RWPE2 (cell line): ENCODE measurements around the gene HES2.
A peak's percentile ranks its signal among the peaks of the same experiment; 100 is the strongest.

ENCODE experiments used
- ATAC-seq: fragments of 200-7000 bp; cut with Tn5 transposase; 3 replicates; pipeline ENCODE4 v1.9.1; 2021; ENCODE audit warnings: low read depth
- DNase-seq: peaks from one replicate; pipeline ENCODE4 v3.0.0-alpha.2; 2020; ENCODE audit warnings: low spot score
- H3K27ac ChIP-seq: fragments of 450-650 bp; 2 replicates; pipeline ENCODE4 v1.5.1; 2017; ENCODE audit warnings: mild to moderate bottlenecking; ENCODE audit not compliant: poor library complexity, severe bottlenecking
- H3K27me3 ChIP-seq: fragments of 250-450 bp; sonication (Bioruptor Pico); 2 replicates; pipeline ENCODE4 v1.5.1; 2021; ENCODE audit warnings: mild to moderate bottlenecking, moderate library complexity; ENCODE audit not compliant: insufficient read depth, poor library complexity, severe bottlenecking
- H3K36me3 ChIP-seq: fragments of 250-450 bp; sonication (Bioruptor Pico); 2 replicates; pipeline ENCODE4 v1.5.1; 2020; ENCODE audit warnings: low read depth, mild to moderate bottlenecking, moderate library complexity
- H3K4me1 ChIP-seq: fragments of 250-450 bp; sonication (Bioruptor Pico); 2 replicates; pipeline ENCODE4 v1.5.1; 2021; ENCODE audit warnings: mild to moderate bottlenecking, moderate library complexity; ENCODE audit not compliant: insufficient read depth, poor library complexity, severe bottlenecking
- H3K4me3 ChIP-seq: fragments of 250-450 bp; sonication (Bioruptor Pico); 2 replicates; pipeline ENCODE4 v1.5.1; 2021; ENCODE audit warnings: mild to moderate bottlenecking, moderate library complexity; ENCODE audit not compliant: severe bottlenecking
- H3K9me3 ChIP-seq: fragments of 250-450 bp; sonication (Bioruptor Pico); 2 replicates; pipeline ENCODE4 v1.5.1; 2021; ENCODE audit warnings: mild to moderate bottlenecking, moderate library complexity; ENCODE audit not compliant: severe bottlenecking
- TF ChIP-seq, protein P1 (sequence below): fragments of 450-650 bp; IDR thresholded peaks from one replicate; pipeline ENCODE4 v1.5.1; 2017; ENCODE audit warnings: mild to moderate bottlenecking, moderate library complexity; ENCODE audit not compliant: poor library complexity, severe bottlenecking

The HES2 gene

DNA sequence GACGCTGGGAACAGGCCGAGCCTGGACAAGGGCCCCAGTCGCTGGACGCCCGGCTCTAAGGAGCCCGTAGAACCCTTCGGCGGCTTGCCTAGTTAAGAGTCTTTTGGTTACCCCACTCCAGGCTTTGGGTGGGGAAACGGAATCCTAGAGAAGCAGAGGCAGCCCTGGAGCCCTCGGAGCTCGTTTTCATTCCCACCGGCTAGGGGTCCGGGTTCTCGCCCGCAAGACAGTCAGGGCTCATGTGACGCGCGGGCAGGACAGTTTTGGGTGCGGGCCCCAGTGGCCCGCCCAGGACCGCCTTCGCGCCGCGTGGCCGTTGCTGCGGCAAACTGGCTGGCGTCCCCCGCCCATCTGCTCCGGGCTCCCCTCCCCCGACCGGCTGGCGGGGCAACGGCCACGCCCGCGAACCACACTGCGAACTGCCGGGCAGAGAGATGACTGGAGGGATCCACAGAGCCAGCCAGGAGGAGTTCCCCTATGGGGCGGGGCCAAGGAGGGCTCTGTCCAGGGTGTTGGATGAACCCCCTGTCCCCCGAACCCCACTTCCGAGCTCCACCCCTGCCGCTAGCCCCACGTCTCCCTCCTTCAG, 829 bp upstream of the HES2 start:
- ATAC-seq = no peak
- peaks cover 6% of the 10 kb centered on the region for H3K27me3 ChIP-seq
- H3K9me3 ChIP-seq = no peaks in the 10 kb centered on the region
- TF ChIP-seq, protein P1, sequence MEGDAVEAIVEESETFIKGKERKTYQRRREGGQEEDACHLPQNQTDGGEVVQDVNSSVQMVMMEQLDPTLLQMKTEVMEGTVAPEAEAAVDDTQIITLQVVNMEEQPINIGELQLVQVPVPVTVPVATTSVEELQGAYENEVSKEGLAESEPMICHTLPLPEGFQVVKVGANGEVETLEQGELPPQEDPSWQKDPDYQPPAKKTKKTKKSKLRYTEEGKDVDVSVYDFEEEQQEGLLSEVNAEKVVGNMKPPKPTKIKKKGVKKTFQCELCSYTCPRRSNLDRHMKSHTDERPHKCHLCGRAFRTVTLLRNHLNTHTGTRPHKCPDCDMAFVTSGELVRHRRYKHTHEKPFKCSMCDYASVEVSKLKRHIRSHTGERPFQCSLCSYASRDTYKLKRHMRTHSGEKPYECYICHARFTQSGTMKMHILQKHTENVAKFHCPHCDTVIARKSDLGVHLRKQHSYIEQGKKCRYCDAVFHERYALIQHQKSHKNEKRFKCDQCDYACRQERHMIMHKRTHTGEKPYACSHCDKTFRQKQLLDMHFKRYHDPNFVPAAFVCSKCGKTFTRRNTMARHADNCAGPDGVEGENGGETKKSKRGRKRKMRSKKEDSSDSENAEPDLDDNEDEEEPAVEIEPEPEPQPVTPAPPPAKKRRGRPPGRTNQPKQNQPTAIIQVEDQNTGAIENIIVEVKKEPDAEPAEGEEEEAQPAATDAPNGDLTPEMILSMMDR = no peak
- no peak overlapping the region for H3K27ac ChIP-seq
- no peak overlapping the region for H3K4me3 ChIP-seq
- DNase-seq = no peak
- H3K4me1 ChIP-seq = peaks cover 24% of the 10 kb centered on the region
- H3K36me3 ChIP-seq = no peaks in the 10 kb centered on the region

DNA sequence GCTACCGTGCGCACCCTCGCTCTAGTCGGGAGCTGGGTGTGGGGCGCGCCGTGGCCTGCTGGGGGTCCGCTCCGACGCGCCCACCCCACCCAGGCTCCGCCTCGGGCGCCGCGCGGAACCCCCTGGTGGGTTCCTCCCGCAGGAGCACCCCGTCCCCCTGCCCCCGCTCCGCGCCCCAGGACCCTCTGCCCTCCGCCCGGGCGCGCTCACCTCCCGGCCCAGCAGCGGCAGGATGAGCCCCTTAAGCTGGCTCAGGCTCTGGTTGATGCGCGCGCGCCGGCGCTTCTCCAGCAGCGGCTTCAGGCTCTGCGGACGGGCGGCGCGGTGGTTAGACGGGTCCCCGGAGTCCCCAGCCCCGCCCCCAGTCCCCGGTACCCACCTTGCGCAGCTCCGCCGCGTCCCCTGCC, 319 bp downstream of the HES2 start:
- peak overlapping the region; percentile 38 for H3K4me3 ChIP-seq
- no peak overlapping the region for H3K27ac ChIP-seq
- TF ChIP-seq, protein P1 = no peak
- H3K27me3 ChIP-seq = peaks cover 6% of the 10 kb centered on the region
- H3K36me3 ChIP-seq = no peaks in the 10 kb centered on the region
- DNase-seq = no peak
- H3K4me1 ChIP-seq = peaks cover 35% of the 10 kb centered on the region
- 0 out of 3 replicates have a peak, but pooled peaks have one; percentile 8 for ATAC-seq
- no peaks in the 10 kb centered on the region for H3K9me3 ChIP-seq

DNA sequence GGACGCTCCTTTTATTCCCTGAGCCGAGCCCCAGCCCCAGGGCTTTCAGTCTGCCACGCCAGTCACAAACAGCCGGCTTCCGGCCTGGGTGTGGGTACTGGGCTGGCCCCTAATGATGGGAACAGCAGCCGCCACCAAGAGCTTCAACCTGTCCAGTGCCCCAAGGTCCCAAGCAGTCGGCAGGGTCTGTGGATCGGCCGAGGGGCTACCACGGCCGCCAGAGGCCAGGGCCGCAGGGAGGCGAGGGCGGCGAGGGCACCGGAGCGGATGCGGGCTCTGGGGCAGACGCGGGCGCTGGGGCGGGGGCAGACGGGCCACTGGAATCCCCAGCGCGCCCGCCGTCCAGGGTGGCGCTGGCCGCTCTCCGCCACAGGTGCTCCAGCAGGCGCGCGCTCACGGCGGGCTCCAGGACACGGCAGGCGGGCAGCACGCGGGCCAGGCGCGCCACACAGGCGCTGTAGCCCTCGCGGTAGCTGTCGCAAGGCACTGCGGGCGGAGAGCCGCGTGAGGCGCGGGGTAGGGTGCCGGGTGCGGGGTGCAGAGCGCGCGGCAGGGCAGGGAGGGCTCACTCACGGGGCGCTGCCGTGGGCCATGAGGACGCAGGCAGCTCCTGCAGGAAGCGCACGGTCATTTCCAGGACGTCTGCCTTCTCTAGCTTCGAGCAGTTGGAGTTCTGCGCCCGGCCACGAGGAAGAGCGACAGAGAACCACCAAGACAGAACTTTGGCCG, 887 bp downstream of the HES2 start:
- no peaks in the 10 kb centered on the region for H3K9me3 ChIP-seq
- TF ChIP-seq, protein P1 = no peak
- H3K27me3 ChIP-seq = peaks cover under 1% of the 10 kb centered on the region
- H3K36me3 ChIP-seq = no peaks in the 10 kb centered on the region
- ATAC-seq (no peak), DNase-seq (no peak)
- H3K4me3 ChIP-seq = peak overlapping the region; percentile 38
- H3K4me1 ChIP-seq = peaks cover 40% of the 10 kb centered on the region
- H3K27ac ChIP-seq = no peak overlapping the region

DNA sequence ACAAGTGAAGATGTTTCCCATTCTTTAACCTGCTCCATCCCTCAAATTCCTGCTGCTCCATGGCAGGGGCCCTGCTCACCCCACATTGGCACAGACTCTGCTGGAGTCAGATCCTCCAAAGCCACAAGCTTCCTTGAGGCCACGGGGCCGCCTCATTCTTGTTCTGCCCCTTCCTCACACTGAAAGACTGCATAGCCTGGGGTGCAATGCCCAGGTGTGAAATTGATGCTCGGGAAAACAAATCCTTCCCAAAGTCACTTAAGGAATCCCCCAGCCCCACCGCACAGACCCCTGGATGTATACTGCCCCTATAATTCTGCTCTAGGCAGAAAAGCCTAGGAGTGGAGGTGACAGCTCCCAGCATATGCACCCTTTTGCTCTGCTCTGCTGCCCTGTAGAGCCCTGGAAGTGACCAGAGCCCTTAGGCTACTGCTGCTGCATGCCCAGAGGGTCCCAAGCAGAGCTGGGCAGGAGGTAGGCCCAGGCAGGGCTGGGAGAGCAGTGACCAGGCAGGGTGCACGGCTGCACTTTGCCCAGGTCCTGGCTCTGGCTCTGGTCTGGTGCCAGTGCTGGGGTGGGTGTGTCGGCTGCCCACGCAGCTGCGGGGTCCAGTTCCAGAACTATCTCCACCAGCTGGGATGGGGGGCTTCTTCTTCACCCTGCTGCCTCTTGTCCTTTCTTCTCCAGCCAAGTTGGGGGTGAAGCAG, 1.6 kb downstream of the HES2 start:
- ATAC-seq (no peak), DNase-seq (no peak)
- H3K9me3 ChIP-seq = no peaks in the 10 kb centered on the region
- peaks cover 44% of the 10 kb centered on the region for H3K4me1 ChIP-seq
- no peaks in the 10 kb centered on the region for H3K36me3 ChIP-seq
- H3K27ac ChIP-seq = no peak overlapping the region
- no peak overlapping the region for H3K4me3 ChIP-seq
- no peaks in the 10 kb centered on the region for H3K27me3 ChIP-seq
- TF ChIP-seq, protein P1 = no peak
